Prostate gland (tissue), 2 donors: ENCODE measurements around the gene CDH26.

ENCODE experiments used
- CTCF ChIP-seq, 4 experiments: fragments of 200-600 bp in 2 of 4; fragments of 450-650 bp in 2 of 4; sonication (generic) in 2 of 4; IDR thresholded peaks; 1 replicate in 3 of 4; 2 replicates in 1 of 4; pipeline ENCODE4 v1.5.1; 2016 to 2019; ENCODE audit warnings: antibody characterized with exemption in 4 of 4, mild to moderate bottlenecking in 2 of 4, moderate library complexity in 2 of 4
- POLR2AphosphoS5 ChIP-seq: sonication (generic); formaldehyde crosslinking; IDR thresholded peaks from one replicate; pipeline ENCODE4 v1.6.1; 2017; ENCODE audit warnings: antibody characterized with exemption

- TF ChIP-seq CTCF (IDR thresholded peaks at IDR 0.05) (no peak), POLR2AphosphoS5 (no peak)
Observed at GRCh38 chr20:59988141-59988540, 29.9 kb downstream of the CDH26 start.
